ENCODE data around the gene ADGRE3.

The ADGRE3 gene, protein sequence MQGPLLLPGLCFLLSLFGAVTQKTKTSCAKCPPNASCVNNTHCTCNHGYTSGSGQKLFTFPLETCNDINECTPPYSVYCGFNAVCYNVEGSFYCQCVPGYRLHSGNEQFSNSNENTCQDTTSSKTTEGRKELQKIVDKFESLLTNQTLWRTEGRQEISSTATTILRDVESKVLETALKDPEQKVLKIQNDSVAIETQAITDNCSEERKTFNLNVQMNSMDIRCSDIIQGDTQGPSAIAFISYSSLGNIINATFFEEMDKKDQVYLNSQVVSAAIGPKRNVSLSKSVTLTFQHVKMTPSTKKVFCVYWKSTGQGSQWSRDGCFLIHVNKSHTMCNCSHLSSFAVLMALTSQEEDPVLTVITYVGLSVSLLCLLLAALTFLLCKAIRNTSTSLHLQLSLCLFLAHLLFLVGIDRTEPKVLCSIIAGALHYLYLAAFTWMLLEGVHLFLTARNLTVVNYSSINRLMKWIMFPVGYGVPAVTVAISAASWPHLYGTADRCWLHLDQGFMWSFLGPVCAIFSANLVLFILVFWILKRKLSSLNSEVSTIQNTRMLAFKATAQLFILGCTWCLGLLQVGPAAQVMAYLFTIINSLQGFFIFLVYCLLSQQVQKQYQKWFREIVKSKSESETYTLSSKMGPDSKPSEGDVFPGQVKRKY

DNA sequence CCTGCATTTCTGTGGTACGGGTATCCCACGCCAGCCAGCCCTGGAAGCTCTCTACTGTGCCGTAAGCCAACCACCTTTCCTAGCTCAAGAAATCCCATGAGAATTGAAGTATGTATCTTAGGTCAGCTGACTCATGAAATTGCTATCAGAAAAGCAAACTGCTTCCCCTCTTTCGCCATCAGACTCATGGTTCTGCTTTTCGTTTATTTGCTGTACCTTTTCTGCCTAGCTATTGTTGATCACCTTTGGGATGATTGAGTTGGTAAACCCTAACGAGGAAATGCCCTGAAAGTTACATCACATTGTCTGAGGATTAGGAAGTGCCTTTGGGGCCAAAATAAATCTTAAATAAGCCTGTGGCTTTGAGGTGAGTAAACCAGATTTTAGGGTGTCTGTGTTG lies at the start of gene ADGRE3:
Gene ADGRE3 (minus strand): TSS at position 81 of the 400 bp plus-strand sequence. CDS start 74 bp downstream, at position 7.
- no peak within 1 kb of the TSS for H3K27ac Mint-ChIP-seq
- no peak for DNase-seq
- H3K9me3 Mint-ChIP-seq: peaks cover 0 to 6% of the 10 kb centered on the region in 2 donors
- H3K4me3 Mint-ChIP-seq: peak within 1 kb of the TSS in 1 of 2 donors; percentile 27
- ATAC-seq: peak; percentile 42
- H3K4me1 Mint-ChIP-seq: no peaks in the 10 kb centered on the region
- peaks cover 13% of the 10 kb centered on the region for H3K27me3 Mint-ChIP-seq

GRCh38 chr19:14722127-14722526 lies 47.5 kb upstream of the ADGRE3 start:
- H3K4me1 Mint-ChIP-seq: no peaks in the 10 kb centered on the region

DNA sequence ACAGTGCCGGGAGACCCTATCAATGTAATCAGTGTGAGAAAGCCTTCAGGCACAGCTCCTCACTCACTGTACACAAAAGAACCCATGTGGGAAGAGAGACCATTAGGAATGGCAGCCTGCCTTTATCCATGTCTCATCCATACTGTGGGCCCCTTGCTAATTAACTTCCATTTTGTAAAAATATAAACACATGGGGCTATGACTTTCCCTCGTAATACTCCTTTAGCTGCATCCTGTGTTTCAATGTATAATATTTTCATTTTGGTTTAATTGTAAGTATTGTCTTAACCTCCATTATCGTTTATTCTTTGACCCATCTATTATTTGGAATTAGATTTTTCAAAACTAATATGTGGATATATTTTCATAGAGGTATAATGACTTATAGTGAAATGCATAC lies 44.5 kb upstream of the ADGRE3 start:
- ATAC-seq: no peak
- H3K27ac Mint-ChIP-seq: no peak overlapping the region
- H3K4me1 Mint-ChIP-seq: no peaks in the 10 kb centered on the region
- H3K9me3 Mint-ChIP-seq: peaks cover 49 to 91% of the 10 kb centered on the region in 2 donors
- no peaks in the 10 kb centered on the region for H3K27me3 Mint-ChIP-seq
- H3K4me3 Mint-ChIP-seq: no peak overlapping the region
- DNase-seq: no peak

More at GRCh38 chr19:14722127-14722526, 47.5 kb upstream of the ADGRE3 start:
- no peak overlapping the region for H3K4me3 Mint-ChIP-seq
- peaks cover 41 to 89% of the 10 kb centered on the region in 2 donors for H3K9me3 Mint-ChIP-seq
- no peak overlapping the region for H3K27ac Mint-ChIP-seq
- no peak for DNase-seq
- no peaks in the 10 kb centered on the region for H3K27me3 Mint-ChIP-seq
- ATAC-seq: no peak

DNA sequence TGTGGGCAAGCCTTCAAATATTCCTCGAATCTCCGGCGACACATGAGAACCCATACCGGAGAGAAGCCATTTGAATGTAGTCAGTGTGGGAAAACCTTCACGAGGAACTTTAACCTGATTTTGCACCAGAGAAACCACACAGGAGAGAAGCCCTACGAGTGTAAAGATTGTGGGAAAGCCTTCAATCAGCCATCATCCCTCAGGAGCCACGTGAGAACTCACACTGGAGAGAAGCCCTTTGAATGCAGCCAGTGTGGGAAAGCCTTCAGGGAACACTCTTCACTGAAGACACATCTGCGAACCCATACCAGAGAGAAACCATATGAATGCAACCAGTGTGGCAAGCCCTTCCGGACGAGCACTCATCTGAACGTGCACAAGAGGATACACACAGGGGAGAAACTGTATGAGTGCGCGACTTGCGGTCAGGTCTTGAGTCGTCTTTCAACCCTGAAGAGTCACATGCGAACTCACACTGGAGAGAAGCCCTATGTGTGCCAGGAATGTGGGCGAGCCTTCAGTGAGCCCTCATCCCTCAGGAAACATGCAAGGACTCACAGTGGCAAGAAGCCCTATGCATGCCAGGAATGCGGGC lies 44.0 kb upstream of the ADGRE3 start:
- peaks cover 49 to 91% of the 10 kb centered on the region in 2 donors for H3K9me3 Mint-ChIP-seq
- H3K4me1 Mint-ChIP-seq: no peaks in the 10 kb centered on the region
- H3K27ac Mint-ChIP-seq: no peak overlapping the region
- DNase-seq: no peak
- H3K27me3 Mint-ChIP-seq: no peaks in the 10 kb centered on the region
- no peak overlapping the region for H3K4me3 Mint-ChIP-seq
- no peak for ATAC-seq

- H3K27me3 Mint-ChIP-seq: no peaks in the 10 kb centered on the region
- no peak for DNase-seq
- no peak overlapping the region for H3K4me3 Mint-ChIP-seq
- ATAC-seq: no peak
- no peak overlapping the region for H3K27ac Mint-ChIP-seq
- no peaks in the 10 kb centered on the region for H3K4me1 Mint-ChIP-seq
- peaks cover 55 to 91% of the 10 kb centered on the region in 2 donors for H3K9me3 Mint-ChIP-seq
Measured at GRCh38 chr19:14715841-14716240, 41.2 kb upstream of the ADGRE3 start.

DNA sequence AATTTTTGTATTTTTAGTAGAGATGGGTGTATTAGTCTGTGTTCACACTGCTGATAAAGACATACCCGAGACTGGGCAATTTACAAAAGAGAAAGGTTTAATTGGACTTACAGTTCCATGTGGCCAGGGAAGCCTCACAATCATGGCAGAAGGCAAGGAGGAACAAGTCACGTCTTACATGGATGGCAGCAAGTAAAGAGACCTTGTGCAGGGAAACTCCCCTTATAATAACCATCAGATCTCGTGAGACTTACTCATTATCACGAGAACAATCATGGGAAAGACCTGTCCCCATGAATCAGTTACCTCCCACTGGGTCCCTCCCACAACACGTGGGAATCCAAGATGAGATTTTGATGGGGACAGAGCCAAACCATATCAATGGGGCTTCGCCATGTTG lies 29.8 kb upstream of the ADGRE3 start:
- Mint-ChIP-seq H3K9me3 (peaks cover 7 to 9% of the 10 kb centered on the region in 2 donors), H3K27me3 (no peaks in the 10 kb centered on the region), H3K4me1 (no peaks in the 10 kb centered on the region), H3K27ac (no peak overlapping the region), H3K4me3 (no peak overlapping the region)
- ATAC-seq (no peak), DNase-seq (no peak)

DNA sequence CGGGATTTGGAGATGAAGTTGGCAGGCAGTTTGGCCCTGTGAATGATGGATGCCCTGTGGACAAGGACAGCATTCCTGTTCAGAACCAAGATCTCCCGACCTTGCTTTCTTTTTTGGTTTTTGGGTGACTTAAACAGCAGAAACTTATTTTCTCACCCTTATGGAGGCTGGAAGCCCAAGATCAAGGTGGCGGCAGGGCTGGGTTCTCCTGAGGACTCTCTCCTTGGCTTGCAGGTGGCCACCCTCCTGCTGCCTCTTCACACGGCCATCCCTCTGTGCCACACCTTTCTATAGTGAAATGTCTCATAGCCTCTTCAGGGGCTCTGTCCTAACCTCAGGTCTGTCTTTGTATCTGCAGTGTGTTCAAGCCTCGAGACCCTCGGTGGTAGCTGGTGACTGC lies 29.2 kb upstream of the ADGRE3 start:
- H3K9me3 Mint-ChIP-seq: peaks cover 5 to 7% of the 10 kb centered on the region in 2 donors
- no peak for ATAC-seq
- no peak for DNase-seq
- H3K27me3 Mint-ChIP-seq: no peaks in the 10 kb centered on the region
- no peak overlapping the region for H3K4me3 Mint-ChIP-seq
- H3K27ac Mint-ChIP-seq: no peak overlapping the region
- H3K4me1 Mint-ChIP-seq: no peaks in the 10 kb centered on the region

GRCh38 chr19:14700711-14701375 lies 26.2 kb upstream of the ADGRE3 start:
- no peak overlapping the region for H3K27ac Mint-ChIP-seq

GRCh38 chr19:14699641-14700040 lies 25.0 kb upstream of the ADGRE3 start:
- ATAC-seq: no peak
- peaks cover 4 to 7% of the 10 kb centered on the region in 2 donors for H3K9me3 Mint-ChIP-seq
- H3K4me1 Mint-ChIP-seq: no peaks in the 10 kb centered on the region
- no peak for DNase-seq
- H3K4me3 Mint-ChIP-seq: no peak overlapping the region
- no peak overlapping the region for H3K27ac Mint-ChIP-seq
- H3K27me3 Mint-ChIP-seq: no peaks in the 10 kb centered on the region

More at GRCh38 chr19:14700711-14701375, 26.2 kb upstream of the ADGRE3 start:
- H3K9me3 Mint-ChIP-seq: peaks cover 4 to 7% of the 10 kb centered on the region in 2 donors
- DNase-seq: no peak
- ATAC-seq: no peak
- H3K4me3 Mint-ChIP-seq: no peak overlapping the region
- H3K27me3 Mint-ChIP-seq: no peaks in the 10 kb centered on the region
- no peaks in the 10 kb centered on the region for H3K4me1 Mint-ChIP-seq

- Mint-ChIP-seq H3K27ac (no peak overlapping the region), H3K4me3 (no peak overlapping the region)
- no peak for DNase-seq
Measured at GRCh38 chr19:14695471-14695870, 20.8 kb upstream of the ADGRE3 start.

GRCh38 chr19:14694641-14695266 lies 20.1 kb upstream of the ADGRE3 start:
- ATAC-seq: no peak
- H3K4me3 Mint-ChIP-seq: no peak overlapping the region
- peaks cover 18% of the 10 kb centered on the region for H3K4me1 Mint-ChIP-seq
- DNase-seq: no peak
- H3K27ac Mint-ChIP-seq: no peak overlapping the region
- no peaks in the 10 kb centered on the region for H3K9me3 Mint-ChIP-seq
- H3K27me3 Mint-ChIP-seq: no peaks in the 10 kb centered on the region

More at GRCh38 chr19:14695471-14695870, 20.8 kb upstream of the ADGRE3 start:
- ATAC-seq: no peak
- H3K27me3 Mint-ChIP-seq: no peaks in the 10 kb centered on the region
- H3K9me3 Mint-ChIP-seq: no peaks in the 10 kb centered on the region
- H3K4me1 Mint-ChIP-seq: peaks cover 18% of the 10 kb centered on the region

DNA sequence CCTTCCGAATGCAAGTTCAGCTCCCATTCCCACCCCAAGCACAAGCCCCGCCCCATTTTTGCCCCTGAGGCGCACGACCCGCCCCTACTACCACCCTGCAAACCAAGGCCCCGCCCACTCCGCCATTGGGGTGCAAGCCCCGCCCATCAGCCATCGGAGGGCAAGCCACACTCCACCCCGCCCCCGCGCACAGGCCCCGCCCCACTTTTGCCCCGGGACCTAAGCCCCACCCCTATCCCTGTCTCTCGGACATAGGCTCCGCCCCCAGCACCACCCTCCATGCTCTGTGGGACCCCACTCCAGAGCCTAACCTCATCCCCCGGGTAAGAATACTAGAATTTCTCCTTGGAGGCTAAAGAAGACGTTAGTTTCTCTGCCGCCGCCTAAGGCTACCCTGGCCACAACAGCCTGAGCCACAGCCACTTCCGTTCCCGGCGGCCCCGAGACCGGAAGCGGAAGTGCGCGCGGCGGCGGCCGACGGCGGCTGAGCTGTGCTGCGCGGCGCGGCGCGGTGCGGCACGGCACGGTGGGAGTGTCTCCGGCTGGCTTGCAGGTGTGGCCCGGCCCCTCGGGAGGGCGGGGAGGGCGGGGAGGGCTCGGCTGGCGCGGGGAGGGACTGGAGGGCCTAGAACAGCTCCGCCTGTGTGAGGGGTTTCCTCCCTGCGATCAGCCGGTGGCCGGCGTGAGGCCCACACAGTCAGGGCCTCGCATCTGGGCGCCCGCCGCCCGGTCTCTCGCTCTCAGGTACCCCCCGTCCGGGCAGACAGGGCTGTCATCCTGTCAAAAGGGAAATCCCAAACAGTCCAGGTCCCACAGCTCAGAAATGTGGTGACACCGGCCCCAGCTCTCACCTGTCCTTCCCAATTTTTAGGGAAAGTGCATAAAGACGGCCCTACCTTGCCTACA lies 15.2 kb upstream of the ADGRE3 start, which contains the start of gene ZNF333:
Gene ZNF333 (plus strand): TSS at position 451 of the 906 bp plus-strand sequence. CDS start 3,444 bp downstream, outside the sequence.
- Mint-ChIP-seq H3K27me3 (no peaks in the 10 kb centered on the region), H3K27ac (peak within 1 kb of the TSS; percentile 100), H3K4me3 (peak within 1 kb of the TSS; percentile 96 to 97)

DNA sequence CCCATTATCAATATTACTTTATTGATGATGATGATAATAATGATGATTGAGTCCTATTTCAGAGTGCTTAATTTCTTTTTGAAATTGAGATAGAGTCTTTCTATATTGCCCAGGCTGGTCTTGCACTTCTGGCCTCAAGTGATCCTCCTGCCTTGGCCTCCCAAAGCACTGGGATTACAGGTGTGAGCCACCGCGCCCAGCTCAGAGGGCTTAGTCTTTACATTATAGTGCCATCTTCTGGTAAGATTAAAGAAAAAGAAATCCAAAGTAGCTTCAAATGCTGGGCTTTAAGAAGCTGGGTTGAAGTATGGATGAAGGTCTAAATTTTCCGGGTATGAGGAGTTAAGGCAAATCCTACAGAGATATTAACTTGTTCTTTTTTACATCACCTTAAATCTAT lies 11.8 kb upstream of the ADGRE3 start:
- ATAC-seq: no peak
- Mint-ChIP-seq H3K4me1 (peaks cover 12% of the 10 kb centered on the region), H3K27me3 (no peaks in the 10 kb centered on the region), H3K9me3 (no peaks in the 10 kb centered on the region), H3K27ac (no peak overlapping the region), H3K4me3 (no peak overlapping the region)
- DNase-seq: peak; percentile 5 to 26

More for the DNA sequence above, 15.2 kb upstream of the ADGRE3 start, which contains the start of gene ZNF333:
- DNase-seq (peak; percentile 97), ATAC-seq (peak; percentile 98)
- Mint-ChIP-seq H3K9me3 (no peaks in the 10 kb centered on the region), H3K4me1 (peaks cover 24% of the 10 kb centered on the region)

- no peaks in the 10 kb centered on the region for H3K9me3 Mint-ChIP-seq
- no peak overlapping the region for H3K4me3 Mint-ChIP-seq
- H3K27me3 Mint-ChIP-seq: no peaks in the 10 kb centered on the region
- H3K27ac Mint-ChIP-seq: no peak overlapping the region
- H3K4me1 Mint-ChIP-seq: no peaks in the 10 kb centered on the region
- no peak for ATAC-seq
- DNase-seq: no peak
Measured at GRCh38 chr19:14683439-14683838, 8.8 kb upstream of the ADGRE3 start.
